Measurements from ENCODE around the gene MSL3B.
"Not testable (repeated sequence)": the region's sequence is repeated elsewhere in the genome, so short reads cannot be mapped to it uniquely, and the experiment has no call there.

MSL3B gene

DNA sequence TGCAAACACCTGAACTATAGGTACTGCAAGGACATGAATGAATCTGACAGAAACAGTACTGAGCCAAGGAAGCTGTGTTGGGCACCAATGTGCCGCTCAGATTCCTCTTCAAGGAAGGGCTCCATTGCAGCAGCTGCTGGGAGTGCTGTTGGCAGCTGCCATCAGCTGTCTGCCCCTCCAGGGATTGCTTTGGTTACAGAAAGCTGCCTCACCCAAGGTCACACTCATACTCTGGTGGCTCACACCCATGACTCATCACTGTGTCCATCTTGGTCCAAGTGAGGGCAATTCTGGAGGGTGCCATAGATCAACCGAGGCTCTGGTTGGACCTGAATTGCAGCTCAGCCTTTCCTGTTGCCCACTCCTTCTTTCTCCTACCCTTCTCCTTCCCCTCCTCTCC, 24.6 kb upstream of the MSL3B start:
- 74 to 93% (median 79%) methylated on average over 2 of the region's 2 CpGs for WGBS, 4 donors
- Histone ChIP-seq H3K4me3 (no peak overlapping the region), H3K9me3 (replicated peaks in 1 of 3) (no peaks in the 10 kb centered on the region), H3K27me3 (peaks cover 6% of the 10 kb centered on the region), H3K27ac (no peak overlapping the region), H3K4me1 (replicated peaks in 1 of 2) (no peaks in the 10 kb centered on the region), H3K36me3 (replicated peaks in 1 of 2) (no peaks in the 10 kb centered on the region)
- peak in 5 of 7 donors; percentile 33 to 46 (median 43) for DNase-seq
- intact Hi-C loops (cut with DNase I) = no loop called here
- TF ChIP-seq CTCF (IDR thresholded peaks at IDR 0.05) = no peak
- no peak for TF ChIP-seq POLR2A (IDR thresholded peaks at IDR 0.05)

DNA sequence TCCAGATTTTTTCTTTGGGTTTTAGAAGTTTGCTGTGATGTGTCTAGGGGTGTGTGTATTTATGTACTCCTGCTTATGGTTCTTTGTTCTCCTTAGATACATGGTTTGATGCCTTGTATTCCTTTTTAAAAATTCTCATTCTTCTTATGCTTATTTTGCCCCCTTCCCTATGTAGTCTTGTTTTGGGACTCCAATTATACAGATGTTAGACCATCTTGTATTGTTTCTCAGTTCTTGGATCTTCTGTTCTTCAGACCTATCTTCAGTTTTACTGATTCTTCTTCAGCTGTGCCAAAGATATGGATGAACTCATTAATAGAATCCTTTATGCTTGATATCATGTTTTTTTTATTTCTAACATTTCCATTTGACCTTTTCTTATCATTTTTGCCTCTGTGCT, 14.2 kb upstream of the MSL3B start:
- no peak overlapping the region for H3K4me3 ChIP-seq
- TF ChIP-seq CTCF (IDR thresholded peaks at IDR 0.05) = no peak
- TF ChIP-seq POLR2A (IDR thresholded peaks at IDR 0.05) = no peak
- no peaks in the 10 kb centered on the region for H3K4me1 ChIP-seq (replicated peaks in 1 of 2)
- no peaks in the 10 kb centered on the region for H3K27me3 ChIP-seq
- no peaks in the 10 kb centered on the region for H3K36me3 ChIP-seq (replicated peaks in 1 of 2)
- no peaks in the 10 kb centered on the region for H3K9me3 ChIP-seq (replicated peaks in 1 of 3)
- H3K27ac ChIP-seq = no peak overlapping the region
- intact Hi-C loops (cut with DNase I) = no loop called here
- DNase-seq = no peak

DNA sequence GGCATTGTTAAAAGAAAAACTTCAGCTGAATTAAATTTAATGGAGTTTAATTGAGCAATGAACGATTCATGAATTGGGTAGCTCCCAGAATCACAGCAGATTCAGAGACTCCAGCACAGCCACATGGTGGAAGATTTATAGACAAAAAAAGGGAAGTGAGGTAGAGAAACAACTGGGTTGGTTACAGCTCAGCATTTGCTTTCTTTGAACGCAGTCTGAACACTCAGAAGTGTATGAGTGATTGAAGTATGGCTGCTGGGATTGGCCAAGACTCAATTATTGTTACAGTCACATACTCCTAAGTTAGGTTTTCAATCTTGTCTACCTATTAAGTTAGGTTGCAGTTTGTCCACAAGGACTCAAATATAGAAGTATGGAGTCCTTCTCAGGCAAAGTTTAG, 3.9 kb upstream of the MSL3B start:
- H3K9me3 ChIP-seq (replicated peaks in 1 of 3) = peaks cover 0 to 10% (median 0%) of the 10 kb centered on the region in 3 donors
- intact Hi-C loops (cut with DNase I); H3K36me3 ChIP-seq (replicated peaks in 1 of 2); H3K4me1 ChIP-seq (replicated peaks in 1 of 2); H3K27me3 ChIP-seq; H3K4me3 ChIP-seq; H3K27ac ChIP-seq; DNase-seq: not testable (repeated sequence)
- WGBS, 4 donors = 38 to 41% (median 40%) methylated on average over 2 of the region's 2 CpGs

DNA sequence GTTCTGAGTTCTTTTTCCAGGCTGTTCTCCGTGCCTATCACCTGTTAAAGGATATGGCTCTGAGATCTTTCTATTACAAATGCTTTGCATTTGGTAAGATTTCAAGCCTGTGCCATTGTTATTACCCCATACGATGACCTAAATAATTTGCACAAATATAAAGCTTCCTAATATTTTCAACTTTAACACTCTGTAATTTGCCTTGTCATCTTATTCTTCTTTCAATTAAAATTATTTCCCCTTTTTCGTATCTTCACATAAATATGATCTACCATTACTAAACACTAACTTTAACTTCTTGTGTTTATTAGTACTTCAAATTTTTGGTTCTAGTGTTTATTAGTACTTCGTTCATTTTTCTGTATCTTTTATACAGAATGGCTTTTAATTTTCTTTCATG, 3.2 kb upstream of the MSL3B start:
- intact Hi-C loops (cut with DNase I) = no loop called here
- 53 to 63% (median 57%) methylated on average over 4 of the region's 4 CpGs for WGBS, 4 donors
- no peak for DNase-seq

More for the DNA sequence above, 3.2 kb upstream of the MSL3B start:
- H3K4me3 ChIP-seq = no peak overlapping the region
- peaks cover 0 to 10% (median 0%) of the 10 kb centered on the region in 3 donors for H3K9me3 ChIP-seq (replicated peaks in 1 of 3)
- no peak overlapping the region for H3K27ac ChIP-seq
- TF ChIP-seq POLR2A (IDR thresholded peaks at IDR 0.05) (no peak), CTCF (IDR thresholded peaks at IDR 0.05) (no peak)
- no peaks in the 10 kb centered on the region for H3K27me3 ChIP-seq
- no peaks in the 10 kb centered on the region for H3K36me3 ChIP-seq (replicated peaks in 1 of 2)
- H3K4me1 ChIP-seq (replicated peaks in 1 of 2) = no peaks in the 10 kb centered on the region

Data from adrenal gland (tissue), 9 donors.